Measurements from ENCODE around the gene UBE3C. TPM values are rescaled to one million over a fixed set of nuclear protein-coding genes. Genes with fewer than 3 reads are reported as not detected.
A peak's percentile ranks its signal among the peaks of the same experiment; 100 is the strongest.

Gene UBE3C
- total RNA-seq, 1 experiment from 2014 or later: 87.6 TPM

DNA sequence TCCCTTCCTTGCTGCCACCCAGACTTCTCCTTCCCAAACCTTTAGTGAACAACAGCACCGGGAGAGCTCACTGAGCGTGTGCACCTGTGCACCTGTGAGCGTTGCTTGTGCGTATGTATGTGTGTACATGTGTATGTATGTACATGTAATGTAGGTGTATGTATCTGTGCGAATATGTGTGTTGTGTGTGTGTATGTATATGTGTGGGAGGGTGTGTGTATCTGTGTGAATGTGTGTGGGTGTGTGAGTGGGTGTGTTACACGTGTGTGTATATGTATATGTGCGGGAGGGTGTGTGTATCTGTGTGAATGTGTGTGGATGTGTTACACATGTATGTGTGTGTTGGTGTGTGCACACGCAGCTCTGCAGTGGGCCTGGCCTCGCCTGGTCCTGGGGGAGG, 153.5 kb downstream of the UBE3C start:
- Histone ChIP-seq H3K36me3 (ENCODE audit: control insufficient read depth, insufficient read depth, low read length) (no peaks in the 10 kb centered on the region), H3K4me3 (ENCODE audit: low read depth in 2 of 2, low read length in 2 of 2) (no peak overlapping the region), H3K27ac (ENCODE audit: low read length) (no peak overlapping the region), H3K9me3 (ENCODE audit: control insufficient read depth, insufficient read depth, low read depth, low read length) (peaks cover 5% of the 10 kb centered on the region; the same call in 1 of the 2 replicates), H3K27me3 (ENCODE audit: control insufficient read depth, insufficient read depth, low read length) (no peaks in the 10 kb centered on the region), H3K4me1 (ENCODE audit: control insufficient read depth, insufficient read depth, low read length) (peaks cover 24% of the 10 kb centered on the region)
- no peak for DNase-seq (ENCODE audit: low read depth, low spot score)
- POLR2A ChIA-PET: no interaction called here
- intact Hi-C loops (cut with micrococcal nuclease; ENCODE audit: unreplicated experiment) (no loop called here), in situ Hi-C loops (cut with HindIII; ENCODE audit: low pct_unique_long_range_greater_than_20kb, low sequenced_read_pairs) (no loop called here)
- BruUV-seq (replicated peaks): no TSS peak
- CTCF ChIA-PET: no interaction called here
- no peak for TF ChIP-seq REST (IDR thresholded peaks at IDR 0.05; ENCODE audit: insufficient read depth in 1 of 2, low read depth in 2 of 2, low read length in 1 of 2)
- TF ChIP-seq, protein P1, sequence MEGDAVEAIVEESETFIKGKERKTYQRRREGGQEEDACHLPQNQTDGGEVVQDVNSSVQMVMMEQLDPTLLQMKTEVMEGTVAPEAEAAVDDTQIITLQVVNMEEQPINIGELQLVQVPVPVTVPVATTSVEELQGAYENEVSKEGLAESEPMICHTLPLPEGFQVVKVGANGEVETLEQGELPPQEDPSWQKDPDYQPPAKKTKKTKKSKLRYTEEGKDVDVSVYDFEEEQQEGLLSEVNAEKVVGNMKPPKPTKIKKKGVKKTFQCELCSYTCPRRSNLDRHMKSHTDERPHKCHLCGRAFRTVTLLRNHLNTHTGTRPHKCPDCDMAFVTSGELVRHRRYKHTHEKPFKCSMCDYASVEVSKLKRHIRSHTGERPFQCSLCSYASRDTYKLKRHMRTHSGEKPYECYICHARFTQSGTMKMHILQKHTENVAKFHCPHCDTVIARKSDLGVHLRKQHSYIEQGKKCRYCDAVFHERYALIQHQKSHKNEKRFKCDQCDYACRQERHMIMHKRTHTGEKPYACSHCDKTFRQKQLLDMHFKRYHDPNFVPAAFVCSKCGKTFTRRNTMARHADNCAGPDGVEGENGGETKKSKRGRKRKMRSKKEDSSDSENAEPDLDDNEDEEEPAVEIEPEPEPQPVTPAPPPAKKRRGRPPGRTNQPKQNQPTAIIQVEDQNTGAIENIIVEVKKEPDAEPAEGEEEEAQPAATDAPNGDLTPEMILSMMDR (IDR thresholded peaks at IDR 0.05): no peak
- no peak for TF ChIP-seq TCF7L2 (IDR thresholded peaks at IDR 0.05; ENCODE audit: low read depth, low read length)
- TF ChIP-seq SIN3A (IDR thresholded peaks at IDR 0.05; ENCODE audit: borderline replicate concordance, insufficient read depth, low read depth, low read length): no peak
- no peak for TF ChIP-seq POLR2AphosphoS5 (IDR thresholded peaks at IDR 0.05; ENCODE audit: low read depth, low read length)
- ATAC-seq: no peak

DNA sequence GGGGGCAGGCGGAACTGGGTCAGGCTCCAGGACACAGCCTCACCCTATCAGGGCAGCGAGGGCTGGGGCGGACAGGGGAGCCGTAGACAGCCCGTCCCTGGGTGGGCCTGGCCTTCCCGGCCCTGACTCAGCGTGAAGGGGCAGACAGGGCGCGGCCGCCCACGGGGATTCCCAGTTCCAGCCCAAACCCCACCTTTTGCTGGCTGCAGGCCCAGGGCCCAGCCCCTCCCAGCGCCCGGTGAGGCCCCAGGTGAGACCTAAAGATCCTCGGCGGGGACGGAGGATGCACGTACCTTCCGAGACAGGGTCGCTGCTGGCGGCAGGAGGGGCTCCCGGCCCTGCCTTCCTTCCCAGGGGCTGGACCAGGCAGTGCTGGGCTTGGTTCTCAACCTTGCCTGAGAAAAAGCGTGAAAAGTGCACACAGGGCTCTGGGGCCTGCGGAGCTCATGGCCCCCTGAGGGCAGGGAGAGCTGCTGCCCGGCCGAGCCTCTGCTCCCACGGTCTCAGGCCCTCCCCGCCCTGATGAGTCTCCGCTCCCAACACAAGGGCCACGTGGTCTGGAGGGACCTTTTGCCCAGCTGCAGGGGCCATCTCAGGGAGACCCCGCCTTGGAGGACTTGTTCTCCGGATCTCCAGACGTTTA, 154.2 kb downstream of the UBE3C start:
- TF ChIP-seq SIN3A (IDR thresholded peaks at IDR 0.05; ENCODE audit: borderline replicate concordance, insufficient read depth, low read depth, low read length) (no peak), REST (IDR thresholded peaks at IDR 0.05; ENCODE audit: insufficient read depth in 1 of 2, low read depth in 2 of 2, low read length in 1 of 2) (no peak), POLR2AphosphoS5 (IDR thresholded peaks at IDR 0.05; ENCODE audit: low read depth, low read length) (no peak), TCF7L2 (IDR thresholded peaks at IDR 0.05; ENCODE audit: low read depth, low read length) (no peak)
- TF ChIP-seq, protein P1 (IDR thresholded peaks at IDR 0.05): no peak
- ChIA-PET CTCF (no interaction called here), POLR2A (no interaction called here)
- peak; percentile 23; the same call in 1 of the 2 replicates for ATAC-seq
- DNase-seq (ENCODE audit: low read depth, low spot score): no peak
- peaks cover 21% of the 10 kb centered on the region for H3K4me1 ChIP-seq (ENCODE audit: control insufficient read depth, insufficient read depth, low read length)
- peak overlapping the region; percentile 59 for H3K27ac ChIP-seq (ENCODE audit: low read length)
- no peak overlapping the region for H3K4me3 ChIP-seq (ENCODE audit: low read depth in 2 of 2, low read length in 2 of 2)
- H3K27me3 ChIP-seq (ENCODE audit: control insufficient read depth, insufficient read depth, low read length): no peaks in the 10 kb centered on the region
- intact Hi-C loops (cut with micrococcal nuclease; ENCODE audit: unreplicated experiment): no loop called here
- H3K36me3 ChIP-seq (ENCODE audit: control insufficient read depth, insufficient read depth, low read length): no peaks in the 10 kb centered on the region
- peaks cover 5% of the 10 kb centered on the region; the same call in 1 of the 2 replicates for H3K9me3 ChIP-seq (ENCODE audit: control insufficient read depth, insufficient read depth, low read depth, low read length)
- in situ Hi-C loops (cut with HindIII; ENCODE audit: low pct_unique_long_range_greater_than_20kb, low sequenced_read_pairs): no loop called here
- no TSS peak for BruUV-seq (replicated peaks)

Measured in Panc1 (cell line).